ENCODE results near the gene RERE. TPM values are rescaled to one million over a fixed set of nuclear protein-coding genes. Genes with fewer than 3 reads are reported as not detected.

RERE gene
- total and polyA plus RNA-seq, 2 donors (not counting 3 experiments of a cell fraction or from before 2014, with no cell fraction given), result 14.1 to 113 TPM

GRCh38 chr1:8583031-8583430 is 234.4 kb downstream of the RERE start:
- H4K20me1 ChIP-seq (replicated peaks; ENCODE audit: control insufficient read depth, extremely low read depth, insufficient read depth, low read length), result peaks cover 3% of the 10 kb centered on the region
- H2AFZ ChIP-seq (ENCODE audit: low read depth, low read length), result no peak overlapping the region
- H3K27me3 ChIP-seq (ENCODE audit: control insufficient read depth in 2 of 2, insufficient read depth in 2 of 2, low read length in 2 of 2), result no peaks in the 10 kb centered on the region
- H3K4me1 ChIP-seq (ENCODE audit: control insufficient read depth, extremely low read depth, insufficient read depth, low read length), result no peaks in the 10 kb centered on the region
- TF ChIP-seq GATA2 (IDR thresholded peaks at IDR 0.05; ENCODE audit: insufficient read depth, insufficient read length, low read depth, low read length), result no peak
- no peak for TF ChIP-seq FOS (IDR thresholded peaks at IDR 0.05; ENCODE audit: borderline replicate concordance, insufficient read depth, low read length)
- TF ChIP-seq POLR2A (IDR thresholded peaks at IDR 0.05; ENCODE audit: low read depth, low read length), result no peak
- no peak for TF ChIP-seq POLR2AphosphoS5 (IDR thresholded peaks at IDR 0.05; ENCODE audit: insufficient read depth, low read depth, low read length)
- no peak for TF ChIP-seq MAX (IDR thresholded peaks at IDR 0.05; ENCODE audit: insufficient read depth, insufficient read length)
- no peak for TF ChIP-seq EZH2 (IDR thresholded peaks at IDR 0.05; ENCODE audit: borderline replicate concordance, low read depth, low read length, severe bottlenecking)
- TF ChIP-seq JUN (IDR thresholded peaks at IDR 0.05; ENCODE audit: borderline replicate concordance, insufficient read depth, insufficient read length, low read depth), result no peak
- TF ChIP-seq MYC (IDR thresholded peaks at IDR 0.05; ENCODE audit: low read depth, low read length), result no peak
- TF ChIP-seq CTCF (IDR thresholded peaks at IDR 0.05; ENCODE audit: extremely low read depth in 1 of 2, insufficient read depth in 1 of 2, low read depth in 1 of 2, low read length in 2 of 2), result no peak
- H3K4me2 ChIP-seq (ENCODE audit: insufficient read depth, low read length), result no peak overlapping the region
- H3K9ac ChIP-seq (replicated peaks; ENCODE audit: extremely low read depth, insufficient read depth, low read length), result no peak overlapping the region
- CTCF ChIA-PET, result interaction anchor here (0.7 to 2.2 kb wide), 13 partner anchors 12 to 266 kb away, joined by 3 to 9 read pairs (median 4); no protein-coding TSS in a partner anchor
- intact Hi-C loops (cut with micrococcal nuclease) (no loop called here), dilution Hi-C loops (cut with MboI; ENCODE audit: extremely low pct_ligation_motif_present, low sequenced_read_pairs) (no loop called here)
- no peak overlapping the region for H3K4me3 ChIP-seq (replicated peaks in 1 of 3; ENCODE audit: insufficient read depth in 1 of 3, low read depth in 1 of 3, low read length in 3 of 3)
- FAIRE-seq, result no peak
- no peaks in the 10 kb centered on the region for H3K36me3 ChIP-seq (ENCODE audit: control insufficient read depth in 2 of 2, extremely low read depth in 1 of 2, insufficient read depth in 2 of 2, low read length in 2 of 2)
- DNase-seq (ENCODE audit: low read depth, low spot score), result no peak
- H3K9me1 ChIP-seq (replicated peaks; ENCODE audit: control insufficient read depth, extremely low read depth, insufficient read depth, low read length), result no peaks in the 10 kb centered on the region
- POLR2A ChIA-PET, result no interaction called here
- BruUV-seq (replicated peaks), result no TSS peak
- no peaks in the 10 kb centered on the region for H3K9me3 ChIP-seq (replicated peaks; ENCODE audit: control insufficient read depth, insufficient read depth, low read length)
- H3K27ac ChIP-seq (ENCODE audit: insufficient read depth, low read depth, low read length), result no peak overlapping the region
- H3K79me2 ChIP-seq (ENCODE audit: control insufficient read depth, insufficient read depth, low read length), result peaks cover 23% of the 10 kb centered on the region
